Liver (tissue), 3 donors: ENCODE results near the gene PES1.

Source experiments
- ATF3 ChIP-seq: IDR thresholded peaks from 2 replicates; pipeline ENCODE4 v1.6.1; 2016; ENCODE audit warnings: antibody characterized with exemption
- EGR1 ChIP-seq, 2 donors: IDR thresholded peaks; 2 replicates each; pipeline ENCODE4 v1.6.1; 2016 to 2018; ENCODE audit warnings: antibody characterized with exemption in 2 of 2, low read depth in 2 of 2
- FOXA1 ChIP-seq: IDR thresholded peaks from 2 replicates; pipeline ENCODE4 v1.6.1; 2016; ENCODE audit warnings: antibody characterized with exemption
- JUND ChIP-seq, 2 donors: IDR thresholded peaks; 2 replicates each; pipeline ENCODE4 v1.6.1; 2016; ENCODE audit warnings: antibody characterized with exemption in 2 of 2
- MAX ChIP-seq: IDR thresholded peaks from 2 replicates; pipeline ENCODE4 v1.6.1; 2016; ENCODE audit warnings: antibody characterized with exemption
- RAD21 ChIP-seq, 2 donors: IDR thresholded peaks; 2 replicates each; pipeline ENCODE4 v1.6.1; 2016; ENCODE audit warnings: antibody characterized with exemption in 2 of 2, mild to moderate bottlenecking in 2 of 2
- REST ChIP-seq: IDR thresholded peaks from 2 replicates; pipeline ENCODE4 v1.6.1; 2016; ENCODE audit warnings: antibody characterized with exemption, mild to moderate bottlenecking
- YY1 ChIP-seq: IDR thresholded peaks from 2 replicates; pipeline ENCODE4 v1.6.1; 2016; ENCODE audit warnings: antibody characterized with exemption, mild to moderate bottlenecking
- TF ChIP-seq, protein P1 (sequence below): fragments of 150-350 bp; IDR thresholded peaks from 2 replicates; pipeline ENCODE4 v1.5.1; 2017; ENCODE audit warnings: improper control_type of control experiment, low read depth, low read length; ENCODE audit not compliant: missing input control
- donor health status: healthy.
- donor health status: healthy.

DNA sequence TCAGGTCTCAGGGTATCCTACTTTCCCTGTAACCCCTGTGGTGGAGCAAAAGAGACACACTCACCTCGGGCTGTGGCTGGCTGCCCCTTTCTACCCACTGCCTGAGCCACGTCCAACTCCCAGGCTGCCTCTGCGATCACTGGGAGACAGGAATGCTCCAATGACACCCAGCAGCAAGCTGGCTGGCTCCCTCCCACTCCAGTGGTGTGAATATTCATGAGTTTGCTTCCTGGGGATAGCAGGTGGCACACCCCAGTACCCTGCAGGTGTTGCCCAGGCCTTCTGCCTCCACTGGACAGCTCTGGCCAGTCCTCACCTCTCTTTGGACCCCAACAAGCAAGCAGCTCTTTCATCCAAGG is 27.0 kb downstream of the PES1 start:
- TF ChIP-seq, protein P1, sequence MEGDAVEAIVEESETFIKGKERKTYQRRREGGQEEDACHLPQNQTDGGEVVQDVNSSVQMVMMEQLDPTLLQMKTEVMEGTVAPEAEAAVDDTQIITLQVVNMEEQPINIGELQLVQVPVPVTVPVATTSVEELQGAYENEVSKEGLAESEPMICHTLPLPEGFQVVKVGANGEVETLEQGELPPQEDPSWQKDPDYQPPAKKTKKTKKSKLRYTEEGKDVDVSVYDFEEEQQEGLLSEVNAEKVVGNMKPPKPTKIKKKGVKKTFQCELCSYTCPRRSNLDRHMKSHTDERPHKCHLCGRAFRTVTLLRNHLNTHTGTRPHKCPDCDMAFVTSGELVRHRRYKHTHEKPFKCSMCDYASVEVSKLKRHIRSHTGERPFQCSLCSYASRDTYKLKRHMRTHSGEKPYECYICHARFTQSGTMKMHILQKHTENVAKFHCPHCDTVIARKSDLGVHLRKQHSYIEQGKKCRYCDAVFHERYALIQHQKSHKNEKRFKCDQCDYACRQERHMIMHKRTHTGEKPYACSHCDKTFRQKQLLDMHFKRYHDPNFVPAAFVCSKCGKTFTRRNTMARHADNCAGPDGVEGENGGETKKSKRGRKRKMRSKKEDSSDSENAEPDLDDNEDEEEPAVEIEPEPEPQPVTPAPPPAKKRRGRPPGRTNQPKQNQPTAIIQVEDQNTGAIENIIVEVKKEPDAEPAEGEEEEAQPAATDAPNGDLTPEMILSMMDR: no peak
- TF ChIP-seq MAX (no peak), RAD21 (IDR thresholded peaks at IDR 0.05) (no peak), EGR1 (IDR thresholded peaks at IDR 0.05; ENCODE audit: low read depth in 2 of 2) (no peak), FOXA1 (no peak), ATF3 (no peak), REST (no peak), YY1 (no peak), JUND (IDR thresholded peaks at IDR 0.05) (no peak)
